GM12878 (cell line): Measurements from ENCODE around the gene ZNF581. TPM values are rescaled to one million over a fixed set of nuclear protein-coding genes. Genes with fewer than 3 reads are reported as not detected.

ENCODE experiments used
- ATAC-seq: fragments of 200-7000 bp; cut with Tn5 transposase; 3 replicates; pipeline ENCODE4 v1.9.1; 2020; ENCODE audit warnings: mild to moderate bottlenecking, moderate library complexity
- BruUV-seq: library from RNA; stranded (reverse); fragments of 400-500 nt; replicated peaks from 2 replicates; lab custom pipeline; 2021; lab: Mats Ljungman, UMichigan
- CTCF ChIA-PET: fragments of 300-600 bp; sonication (Branson Sonifier 250); formaldehyde crosslinking; extraction: SDS; loops from one replicate; lab custom pipeline; 2021; ENCODE audit warnings: inconsistent platforms; lab: Yijun Ruan, JAX
- POLR2A ChIA-PET: fragments of 350-600 bp; formaldehyde crosslinking; extraction: SDS; loops from one replicate; lab custom pipeline; 2021; ENCODE audit warnings: inconsistent platforms; lab: Charles Lee
- RAD21 ChIA-PET: fragments of 300-600 bp; sonication (Branson Sonifier 250); formaldehyde crosslinking; loops from one replicate; lab custom pipeline; 2023; ENCODE audit warnings: antibody characterized with exemption; ENCODE audit not compliant: unreplicated experiment; lab: Charles Lee
- SMC1A ChIA-PET: fragments of 300-600 bp; sonication (Branson Sonifier 250); formaldehyde crosslinking; loops from one replicate; lab custom pipeline; 2023; ENCODE audit not compliant: unreplicated experiment, uncharacterized antibody; lab: Charles Lee
- DNase-seq: peaks from one replicate; pipeline ENCODE4 v3.0.0-alpha.2; 2011; ENCODE audit warnings: low read depth, low spot score
- FAIRE-seq: peaks from 3 replicates; lab custom pipeline; 2011; peaks lifted over from hg19 to GRCh38; lab: Jason Lieb, UNC
- H2AFZ ChIP-seq: 2 replicates; pipeline ENCODE4 v1.6.0; 2011; ENCODE audit warnings: low read depth, low read length, control low read depth; ENCODE audit not compliant: control insufficient read depth
- H3K27ac ChIP-seq: 2 replicates; pipeline ENCODE4 v1.5.1; 2011; ENCODE audit warnings: control low read depth; ENCODE audit not compliant: control insufficient read depth, insufficient read depth
- H3K27me3 ChIP-seq, 2 experiments: replicated peaks in 1 of 2; 2 replicates each; pipeline versions ENCODE4 v1.6.0 to v1.6.1; 2011; ENCODE audit warnings: low read length in 1 of 2; ENCODE audit not compliant: control insufficient read depth in 2 of 2, insufficient read depth in 2 of 2
- H3K36me3 ChIP-seq, 2 experiments: 2 replicates each; pipeline ENCODE4 v1.5.1; 2011; ENCODE audit warnings: low read length in 1 of 2; ENCODE audit not compliant: control insufficient read depth in 2 of 2, insufficient read depth in 2 of 2
- H3K4me1 ChIP-seq: 2 replicates; pipeline ENCODE4 v1.6.1; 2011; ENCODE audit warnings: mild to moderate bottlenecking, low read length, moderate library complexity, mixed read lengths; ENCODE audit not compliant: control insufficient read depth, insufficient read depth
- H3K4me2 ChIP-seq: 2 replicates; pipeline ENCODE4 v1.6.0; 2011; ENCODE audit warnings: control low read depth; ENCODE audit not compliant: control insufficient read depth, insufficient read depth
- H3K4me3 ChIP-seq: fragments of 200-600 bp; sonication (generic); 2 replicates; pipeline ENCODE4 v1.5.1; 2016
- H3K79me2 ChIP-seq: 2 replicates; pipeline ENCODE4 v1.6.0; 2011; ENCODE audit warnings: low read length; ENCODE audit not compliant: control insufficient read depth, insufficient read depth
- H3K9ac ChIP-seq: 2 replicates; pipeline ENCODE4 v1.8.0; 2011; ENCODE audit warnings: low read length, control low read depth, mixed read lengths; ENCODE audit not compliant: control insufficient read depth, insufficient read depth
- H3K9me3 ChIP-seq: replicated peaks from 3 replicates; pipeline ENCODE4 v1.5.1; 2011; ENCODE audit warnings: mild to moderate bottlenecking, low read length; ENCODE audit not compliant: control insufficient read depth, insufficient read depth
- H4K20me1 ChIP-seq: 2 replicates; pipeline ENCODE4 v1.6.0; 2011; ENCODE audit not compliant: control insufficient read depth, insufficient read depth
- CEBPB ChIP-seq, 2 experiments: fragments of 150-350 bp in 1 of 2; IDR thresholded peaks; 2 replicates each; pipeline ENCODE4 v1.6.1; 2012 to 2014; ENCODE audit warnings: low read depth in 2 of 2, low read length in 2 of 2, borderline replicate concordance in 1 of 2, inconsistent platforms in 1 of 2
- EED ChIP-seq: sonication (generic); IDR thresholded peaks from 2 replicates; pipeline ENCODE4 v1.6.1; 2016; ENCODE audit warnings: antibody characterized with exemption, low read depth
- NRF1 ChIP-seq: conservative IDR thresholded peaks from 2 replicates; pipeline ENCODE4 v1.6.1; 2011; ENCODE audit warnings: mild to moderate bottlenecking, low read depth, low read length, improper control_type of control experiment
- POLR2AphosphoS5 ChIP-seq: IDR thresholded peaks from 2 replicates; pipeline ENCODE4 v1.6.1; 2011; ENCODE audit warnings: mild to moderate bottlenecking, low read length, inconsistent platforms
- RAD21 ChIP-seq: IDR thresholded peaks from 2 replicates; pipeline ENCODE4 v1.6.1; 2011; ENCODE audit warnings: mild to moderate bottlenecking, low read depth, low read length, moderate library complexity; ENCODE audit not compliant: insufficient read depth
- SMC3 ChIP-seq: IDR thresholded peaks from 2 replicates; pipeline ENCODE4 v1.6.1; 2011; ENCODE audit warnings: low read length, improper control_type of control experiment, borderline replicate concordance
- WGBS: methylation state at CpG from one replicate; pipeline ENCODE4 v1.1.6; 2016; ENCODE audit warnings: low lambda C conversion rate; ENCODE audit not compliant: insufficient replicate concordance, insufficient coverage; ENCODE audit errors: missing lambda C conversion rate; 5-methylcytosine and 5-hydroxymethylcytosine counted together
- in situ Hi-C: fragments of 300-500 bp; cut with MboI; formaldehyde crosslinking; loops from 9 replicates; pipeline ENCODE4 v1.14.3; 2018; ENCODE audit warnings: mixed read lengths
- intact Hi-C: fragments of 100-400 bp; cut with micrococcal nuclease; formaldehyde crosslinking; loops from one replicate; pipeline ENCODE4 v1.14.2; 2022; ENCODE audit not compliant: unreplicated experiment
- polyA plus RNA-seq, 11 experiments: library from polyadenylated mRNA; depleted of rRNA in 4 of 11; unstranded in 6 of 11; stranded (reverse) in 5 of 11; fragments of >200 nt; fragmentation: Nextera tagmentation in 4 of 11; fragmentation: Illumina TruSeq in 1 of 11; extraction: Ambion mirVana in 4 of 11; extraction: Trizol in 1 of 11; gene quantifications; 1 replicate in 1 of 11; 2 replicates in 10 of 11; pipeline versions ENCODE4 v1.2.1 to v1.2.3, GENCODE V29; 2011 to 2016; ENCODE audit warnings: inconsistent platforms in 2 of 11, missing spikeins in 2 of 11, low read depth in 1 of 11
- total RNA-seq, 4 experiments: library from RNA; depleted of rRNA in 3 of 4; stranded (reverse); fragments of >200 nt in 3 of 4; fragmentation: Illumina TruSeq in 1 of 4; extraction: Trizol in 1 of 4; gene quantifications; 2 replicates each; pipeline versions ENCODE4 v1.2.1 to v1.2.3, GENCODE V29; 2013 to 2021
- TF ChIP-seq, protein P1 (sequence below): fragments of 450-650 bp; IDR thresholded peaks from 2 replicates; pipeline ENCODE4 v1.6.1; 2017; ENCODE audit warnings: antibody characterized with exemption, mild to moderate bottlenecking, moderate library complexity
- TF ChIP-seq, protein P2 (sequence below): fragments of 450-650 bp; formaldehyde crosslinking; IDR thresholded peaks from 2 replicates; pipeline ENCODE4 v1.4.0; 2020; ENCODE audit warnings: mild to moderate bottlenecking, moderate library complexity
- TF ChIP-seq, protein P3 (sequence below): IDR thresholded peaks from 2 replicates; pipeline ENCODE4 v1.6.1; 2012; ENCODE audit warnings: low read depth, low read length, improper control_type of control experiment
- TF ChIP-seq, protein P4 (sequence below): fragments of 450-650 bp; IDR thresholded peaks from 2 replicates; pipeline ENCODE4 v1.6.1; 2016; ENCODE audit warnings: mild to moderate bottlenecking

Gene ZNF581
- total and polyA plus RNA-seq, 10 of the 15 experiments (the other 5 are each of a cell fraction or from before 2014, with no cell fraction given): 4.7 to 45.4 (median 22.2) TPM

DNA sequence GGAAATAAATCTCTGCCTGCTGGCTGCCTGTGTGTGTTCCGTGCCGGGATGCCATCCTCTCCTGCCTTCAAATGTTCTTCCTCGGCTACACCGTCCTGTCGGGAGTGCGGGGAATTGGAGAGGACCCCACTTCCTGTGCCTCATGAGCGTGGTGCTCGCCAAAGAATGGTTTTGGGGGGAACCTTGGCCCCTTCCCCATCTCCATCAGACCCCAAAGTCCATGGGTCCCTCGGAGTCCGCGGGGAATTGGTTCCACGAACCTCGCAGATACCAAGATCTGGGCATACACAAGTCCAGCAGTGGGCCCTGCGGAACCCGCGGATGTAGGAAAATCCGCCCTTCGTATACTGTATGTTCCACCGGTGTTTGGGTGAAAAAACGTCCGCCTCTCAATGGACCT is 40.3 kb upstream of the ZNF581 start (continued):
- TF ChIP-seq CEBPB (IDR thresholded peaks at IDR 0.05; ENCODE audit: borderline replicate concordance in 1 of 2, low read depth in 2 of 2, low read length in 2 of 2): no peak
- no peak for TF ChIP-seq NRF1
- TF ChIP-seq, protein P1, sequence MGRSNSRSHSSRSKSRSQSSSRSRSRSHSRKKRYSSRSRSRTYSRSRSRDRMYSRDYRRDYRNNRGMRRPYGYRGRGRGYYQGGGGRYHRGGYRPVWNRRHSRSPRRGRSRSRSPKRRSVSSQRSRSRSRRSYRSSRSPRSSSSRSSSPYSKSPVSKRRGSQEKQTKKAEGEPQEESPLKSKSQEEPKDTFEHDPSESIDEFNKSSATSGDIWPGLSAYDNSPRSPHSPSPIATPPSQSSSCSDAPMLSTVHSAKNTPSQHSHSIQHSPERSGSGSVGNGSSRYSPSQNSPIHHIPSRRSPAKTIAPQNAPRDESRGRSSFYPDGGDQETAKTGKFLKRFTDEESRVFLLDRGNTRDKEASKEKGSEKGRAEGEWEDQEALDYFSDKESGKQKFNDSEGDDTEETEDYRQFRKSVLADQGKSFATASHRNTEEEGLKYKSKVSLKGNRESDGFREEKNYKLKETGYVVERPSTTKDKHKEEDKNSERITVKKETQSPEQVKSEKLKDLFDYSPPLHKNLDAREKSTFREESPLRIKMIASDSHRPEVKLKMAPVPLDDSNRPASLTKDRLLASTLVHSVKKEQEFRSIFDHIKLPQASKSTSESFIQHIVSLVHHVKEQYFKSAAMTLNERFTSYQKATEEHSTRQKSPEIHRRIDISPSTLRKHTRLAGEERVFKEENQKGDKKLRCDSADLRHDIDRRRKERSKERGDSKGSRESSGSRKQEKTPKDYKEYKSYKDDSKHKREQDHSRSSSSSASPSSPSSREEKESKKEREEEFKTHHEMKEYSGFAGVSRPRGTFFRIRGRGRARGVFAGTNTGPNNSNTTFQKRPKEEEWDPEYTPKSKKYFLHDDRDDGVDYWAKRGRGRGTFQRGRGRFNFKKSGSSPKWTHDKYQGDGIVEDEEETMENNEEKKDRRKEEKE: no peak

DNA sequence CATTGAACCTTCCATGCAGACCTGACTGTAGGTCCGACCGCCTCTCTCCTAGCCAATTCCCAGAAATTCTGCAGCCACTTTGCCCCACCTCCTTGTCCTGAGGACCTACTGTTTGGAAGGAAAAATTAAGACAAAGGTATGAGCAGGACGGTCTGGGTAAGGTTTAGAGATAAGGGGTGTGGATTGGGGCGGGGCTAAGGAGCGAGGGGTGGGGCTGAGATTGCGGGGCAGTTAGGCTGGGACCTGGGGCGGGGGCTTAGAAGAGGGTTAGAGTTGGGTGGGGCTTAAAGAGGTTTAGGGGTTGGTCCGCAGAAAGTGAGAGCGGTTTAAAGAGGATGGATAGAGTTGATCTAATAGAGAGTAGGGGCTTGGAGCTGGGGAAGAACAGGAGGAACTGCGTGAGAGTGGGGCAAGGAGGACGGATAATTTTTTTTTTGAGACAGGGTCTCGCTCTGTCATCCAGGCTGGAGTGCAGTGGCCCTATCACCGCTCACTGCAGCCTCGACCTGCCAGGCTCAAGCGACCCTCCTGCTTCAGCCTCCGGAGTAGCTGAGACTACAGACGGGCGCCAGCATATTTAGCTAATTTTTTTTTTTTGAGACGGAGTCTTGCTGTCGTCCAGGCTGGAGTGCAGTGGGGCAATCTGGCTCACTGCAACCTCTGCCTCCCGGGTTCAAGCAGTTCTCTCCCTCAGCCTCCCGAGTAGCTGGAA is 39.7 kb upstream of the ZNF581 start:
- ATAC-seq (no peak), DNase-seq (no peak), FAIRE-seq (no peak)
- Histone ChIP-seq H3K4me1 (peaks cover 10% of the 10 kb centered on the region; the same call in 1 of the 2 replicates), H2AFZ (no peak overlapping the region), H3K27ac (no peak overlapping the region), H4K20me1 (no peaks in the 10 kb centered on the region), H3K9me3 (no peaks in the 10 kb centered on the region), H3K4me2 (no peak overlapping the region), H3K79me2 (peaks cover 33% of the 10 kb centered on the region), H3K9ac (no peak overlapping the region), H3K4me3 (peak overlapping the region; percentile 61; the same call in 1 of the 2 replicates), H3K36me3 (no peaks in the 10 kb centered on the region; a peak in 1 of 4 replicates), H3K27me3 (no peaks in the 10 kb centered on the region)
- ChIA-PET CTCF (interaction anchor here (3.5 to 4.6 kb wide), 2 partner anchors 22 to 30 kb away, joined by 65 to 76 read pairs; partner anchors contain the start of gene ZNF784), POLR2A (interaction anchor here (1.0 to 1.6 kb wide), 5 partner anchors 21 to 142 kb away, joined by 3 to 8 read pairs (median 4); partner anchors contain the start of genes ISOC2, ZNF628 and ZNF784), RAD21 (interaction anchor here (1.0 to 3.3 kb wide), 4 partner anchors 21 to 100 kb away, joined by 4 to 29 read pairs (median 5); partner anchors contain the start of gene ZNF784), SMC1A (interaction anchor here (1.0 to 1.2 kb wide), 2 partner anchors 27 to 50 kb away, joined by 4 read pairs; no protein-coding TSS in a partner anchor)
- intact Hi-C loops: loop anchor here (5.0 kb wide), 1 partner anchor 39 kb away; the partner anchor contains the start of genes ZNF580 and ZNF581
- 97% methylated on average over 21 of the region's 22 CpGs for WGBS
- BruUV-seq: no TSS peak
- in situ Hi-C loops: no loop called here
- TF ChIP-seq POLR2AphosphoS5 (no peak), EED (no peak), SMC3 (no peak), RAD21 (no peak)
- TF ChIP-seq, protein P2, sequence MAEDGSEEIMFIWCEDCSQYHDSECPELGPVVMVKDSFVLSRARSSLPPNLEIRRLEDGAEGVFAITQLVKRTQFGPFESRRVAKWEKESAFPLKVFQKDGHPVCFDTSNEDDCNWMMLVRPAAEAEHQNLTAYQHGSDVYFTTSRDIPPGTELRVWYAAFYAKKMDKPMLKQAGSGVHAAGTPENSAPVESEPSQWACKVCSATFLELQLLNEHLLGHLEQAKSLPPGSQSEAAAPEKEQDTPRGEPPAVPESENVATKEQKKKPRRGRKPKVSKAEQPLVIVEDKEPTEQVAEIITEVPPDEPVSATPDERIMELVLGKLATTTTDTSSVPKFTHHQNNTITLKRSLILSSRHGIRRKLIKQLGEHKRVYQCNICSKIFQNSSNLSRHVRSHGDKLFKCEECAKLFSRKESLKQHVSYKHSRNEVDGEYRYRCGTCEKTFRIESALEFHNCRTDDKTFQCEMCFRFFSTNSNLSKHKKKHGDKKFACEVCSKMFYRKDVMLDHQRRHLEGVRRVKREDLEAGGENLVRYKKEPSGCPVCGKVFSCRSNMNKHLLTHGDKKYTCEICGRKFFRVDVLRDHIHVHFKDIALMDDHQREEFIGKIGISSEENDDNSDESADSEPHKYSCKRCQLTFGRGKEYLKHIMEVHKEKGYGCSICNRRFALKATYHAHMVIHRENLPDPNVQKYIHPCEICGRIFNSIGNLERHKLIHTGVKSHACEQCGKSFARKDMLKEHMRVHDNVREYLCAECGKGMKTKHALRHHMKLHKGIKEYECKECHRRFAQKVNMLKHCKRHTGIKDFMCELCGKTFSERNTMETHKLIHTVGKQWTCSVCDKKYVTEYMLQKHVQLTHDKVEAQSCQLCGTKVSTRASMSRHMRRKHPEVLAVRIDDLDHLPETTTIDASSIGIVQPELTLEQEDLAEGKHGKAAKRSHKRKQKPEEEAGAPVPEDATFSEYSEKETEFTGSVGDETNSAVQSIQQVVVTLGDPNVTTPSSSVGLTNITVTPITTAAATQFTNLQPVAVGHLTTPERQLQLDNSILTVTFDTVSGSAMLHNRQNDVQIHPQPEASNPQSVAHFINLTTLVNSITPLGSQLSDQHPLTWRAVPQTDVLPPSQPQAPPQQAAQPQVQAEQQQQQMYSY: no peak
- TF ChIP-seq, protein P3, sequence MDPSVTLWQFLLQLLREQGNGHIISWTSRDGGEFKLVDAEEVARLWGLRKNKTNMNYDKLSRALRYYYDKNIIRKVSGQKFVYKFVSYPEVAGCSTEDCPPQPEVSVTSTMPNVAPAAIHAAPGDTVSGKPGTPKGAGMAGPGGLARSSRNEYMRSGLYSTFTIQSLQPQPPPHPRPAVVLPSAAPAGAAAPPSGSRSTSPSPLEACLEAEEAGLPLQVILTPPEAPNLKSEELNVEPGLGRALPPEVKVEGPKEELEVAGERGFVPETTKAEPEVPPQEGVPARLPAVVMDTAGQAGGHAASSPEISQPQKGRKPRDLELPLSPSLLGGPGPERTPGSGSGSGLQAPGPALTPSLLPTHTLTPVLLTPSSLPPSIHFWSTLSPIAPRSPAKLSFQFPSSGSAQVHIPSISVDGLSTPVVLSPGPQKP: no peak
- TF ChIP-seq, protein P4, sequence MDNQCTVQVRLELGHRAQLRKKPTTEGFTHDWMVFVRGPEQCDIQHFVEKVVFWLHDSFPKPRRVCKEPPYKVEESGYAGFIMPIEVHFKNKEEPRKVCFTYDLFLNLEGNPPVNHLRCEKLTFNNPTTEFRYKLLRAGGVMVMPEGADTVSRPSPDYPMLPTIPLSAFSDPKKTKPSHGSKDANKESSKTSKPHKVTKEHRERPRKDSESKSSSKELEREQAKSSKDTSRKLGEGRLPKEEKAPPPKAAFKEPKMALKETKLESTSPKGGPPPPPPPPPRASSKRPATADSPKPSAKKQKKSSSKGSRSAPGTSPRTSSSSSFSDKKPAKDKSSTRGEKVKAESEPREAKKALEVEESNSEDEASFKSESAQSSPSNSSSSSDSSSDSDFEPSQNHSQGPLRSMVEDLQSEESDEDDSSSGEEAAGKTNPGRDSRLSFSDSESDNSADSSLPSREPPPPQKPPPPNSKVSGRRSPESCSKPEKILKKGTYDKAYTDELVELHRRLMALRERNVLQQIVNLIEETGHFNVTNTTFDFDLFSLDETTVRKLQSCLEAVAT: no peak
